A673 (cell line): ENCODE data around the gene JCHAIN. TPM values are rescaled to one million over a fixed set of nuclear protein-coding genes. Genes with fewer than 3 reads are reported as not detected.

Experiments used
- BruUV-seq: library from RNA; stranded (reverse); fragments of 400-500 nt; replicated peaks from 2 replicates; lab custom pipeline; 2021; lab: Mats Ljungman, UMichigan
- CTCF ChIA-PET: fragments of 300-600 bp; sonication (Branson Sonifier 250); formaldehyde crosslinking; loops from one replicate; lab custom pipeline; 2022; ENCODE audit warnings: antibody characterized with exemption; lab: Charles Lee
- POLR2A ChIA-PET: fragments of 300-600 bp; sonication (Branson Sonifier 250); formaldehyde crosslinking; loops from one replicate; lab custom pipeline; 2022; ENCODE audit warnings: antibody characterized with exemption; ENCODE audit not compliant: low non-redundant PET; lab: Charles Lee
- DNase-seq: peaks from one replicate; pipeline ENCODE4 v3.0.0-alpha.2; 2015; ENCODE audit warnings: low spot score
- H3K27ac ChIP-seq: fragments of 200-600 bp; sonication (generic); 2 replicates; pipeline ENCODE4 v1.5.1; 2016; ENCODE audit warnings: mixed run types, low read depth, mild to moderate bottlenecking, mixed read lengths, antibody characterized with exemption, low read length; ENCODE audit not compliant: poor library complexity, severe bottlenecking
- H3K27me3 ChIP-seq: fragments of 200-600 bp; sonication (generic); replicated peaks from 2 replicates; pipeline ENCODE4 v1.6.1; 2017; ENCODE audit warnings: mixed run types, low read depth, mild to moderate bottlenecking, mixed read lengths, antibody characterized with exemption, low read length; ENCODE audit not compliant: insufficient read depth, poor library complexity
- H3K36me3 ChIP-seq: fragments of 200-600 bp; sonication (generic); 2 replicates; pipeline ENCODE4 v1.6.1; 2016; ENCODE audit warnings: mixed run types, mild to moderate bottlenecking, mixed read lengths, antibody characterized with exemption, low read length; ENCODE audit not compliant: insufficient read depth, poor library complexity, severe bottlenecking
- H3K4me1 ChIP-seq: fragments of 200-600 bp; sonication (generic); 2 replicates; pipeline ENCODE4 v1.6.1; 2017; ENCODE audit warnings: mixed run types, mild to moderate bottlenecking, mixed read lengths, antibody characterized with exemption, low read length; ENCODE audit not compliant: insufficient read depth, poor library complexity, severe bottlenecking
- H3K4me3 ChIP-seq: fragments of 200-600 bp; sonication (generic); 2 replicates; pipeline ENCODE4 v1.5.1; 2016; ENCODE audit warnings: low read depth, mixed run types, mild to moderate bottlenecking, mixed read lengths, low read length; ENCODE audit not compliant: poor library complexity, severe bottlenecking
- H3K9me3 ChIP-seq: fragments of 200-600 bp; sonication (generic); 2 replicates; pipeline ENCODE4 v1.6.1; 2016; ENCODE audit warnings: mixed run types, low read depth, mild to moderate bottlenecking, mixed read lengths, antibody characterized with exemption, low read length; ENCODE audit not compliant: poor library complexity, severe bottlenecking
- CTCF ChIP-seq: fragments of 300-800, 200-600 bp; sonication (generic); conservative IDR thresholded peaks from 2 replicates; pipeline ENCODE4 v1.5.1; 2017; ENCODE audit warnings: low read depth, mild to moderate bottlenecking, antibody characterized with exemption, low read length, moderate library complexity, mixed read lengths
- EZH2 ChIP-seq: fragments of 200-600 bp; sonication (generic); IDR thresholded peaks from 2 replicates; pipeline ENCODE4 v1.6.1; 2017; ENCODE audit warnings: borderline replicate concordance, low read depth, mild to moderate bottlenecking, mixed read lengths, antibody characterized with exemption, low read length; ENCODE audit not compliant: poor library complexity, severe bottlenecking
- intact Hi-C: fragments of 100-400 bp; cut with micrococcal nuclease; formaldehyde crosslinking; loops from one replicate; pipeline ENCODE4 v1.10.0; 2022; ENCODE audit not compliant: unreplicated experiment
- total RNA-seq: library from RNA; stranded (reverse); gene quantifications from 2 replicates; pipeline ENCODE4 v1.2.3, GENCODE V29; 2021

Gene JCHAIN
- total RNA-seq, 1 experiment from 2014 or later = not detected

DNA sequence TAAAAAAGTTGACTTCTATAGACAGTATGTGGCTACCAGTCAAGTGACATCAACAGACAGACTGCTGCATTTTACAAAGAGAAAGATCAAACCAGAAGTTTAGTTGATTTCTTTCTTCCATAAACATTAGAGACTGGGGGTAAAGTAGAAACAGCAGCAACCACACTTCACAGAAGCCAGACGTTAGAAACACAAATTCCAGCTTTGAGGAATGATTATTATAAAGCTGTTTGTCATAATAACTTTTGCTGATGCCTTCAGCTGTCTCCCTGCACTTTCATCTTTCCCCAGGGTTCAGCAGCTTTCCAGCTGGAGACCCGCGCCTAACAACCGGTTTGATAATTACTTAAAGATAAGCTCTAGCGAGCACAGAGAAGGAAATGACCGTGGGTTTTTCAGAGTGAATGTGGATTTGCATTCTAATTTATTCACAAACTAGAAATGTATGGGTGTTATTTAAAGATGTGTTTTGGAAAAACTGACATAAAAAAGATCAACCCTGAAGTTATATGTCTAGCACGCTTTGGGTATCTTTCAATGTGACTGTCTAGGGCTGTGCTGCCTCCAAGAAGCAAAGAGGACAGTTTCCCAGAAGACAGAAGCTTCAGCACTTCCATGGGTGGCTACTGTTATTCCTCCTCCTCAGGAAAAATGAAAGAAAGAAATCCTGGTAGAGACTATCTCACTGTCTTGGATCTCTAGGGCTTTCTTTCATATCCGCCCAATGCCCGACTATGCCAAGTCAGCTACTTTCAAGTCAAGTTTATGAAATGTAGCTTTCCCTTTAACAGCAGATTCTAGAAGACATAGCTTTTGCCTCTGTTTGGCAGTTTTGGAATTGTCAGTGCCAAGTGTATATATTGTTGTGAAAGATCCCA lies 52.8 kb downstream of the JCHAIN start:
- no peak for DNase-seq
- intact Hi-C loops = no loop called here
- no TSS peak for BruUV-seq
- Histone ChIP-seq H3K9me3 (no peaks in the 10 kb centered on the region), H3K4me3 (peak overlapping the region; percentile 23), H3K36me3 (no peaks in the 10 kb centered on the region), H3K27me3 (no peaks in the 10 kb centered on the region), H3K27ac (peak overlapping the region; percentile 37), H3K4me1 (peaks cover 10% of the 10 kb centered on the region)
- TF ChIP-seq CTCF = no peak
- TF ChIP-seq EZH2 = no peak
- ChIA-PET CTCF (interaction anchor here (0.6 kb wide), 1 partner anchor 617 kb away, joined by 5 read pairs; no protein-coding TSS in a partner anchor), POLR2A (no interaction called here)

GRCh38 chr4:70608324-70608723 lies 58.0 kb downstream of the JCHAIN start:
- Histone ChIP-seq H3K9me3 (no peaks in the 10 kb centered on the region), H3K27me3 (no peaks in the 10 kb centered on the region), H3K4me3 (no peak overlapping the region), H3K4me1 (no peaks in the 10 kb centered on the region), H3K27ac (no peak overlapping the region), H3K36me3 (no peaks in the 10 kb centered on the region)
- CTCF ChIA-PET = no interaction called here
- TF ChIP-seq EZH2 = no peak
- TF ChIP-seq CTCF = no peak
- no peak for DNase-seq
- no TSS peak for BruUV-seq
- intact Hi-C loops = no loop called here
- POLR2A ChIA-PET = no interaction called here

- TF ChIP-seq CTCF (no peak), EZH2 (no peak)
- no peaks in the 10 kb centered on the region for H3K36me3 ChIP-seq
- no peaks in the 10 kb centered on the region for H3K27me3 ChIP-seq
- ChIA-PET CTCF (no interaction called here), POLR2A (interaction anchor here (0.6 kb wide), 1 partner anchor 498 kb away, joined by 3 read pairs; no protein-coding TSS in a partner anchor)
- H3K27ac ChIP-seq = no peak overlapping the region
- no peak overlapping the region for H3K4me3 ChIP-seq
- no peaks in the 10 kb centered on the region for H3K4me1 ChIP-seq
- intact Hi-C loops = no loop called here
- no peak for DNase-seq
- no peaks in the 10 kb centered on the region for H3K9me3 ChIP-seq
- BruUV-seq = no TSS peak
Observed at GRCh38 chr4:70607334-70607853, 58.9 kb downstream of the JCHAIN start.
